Thoracic aorta (tissue), 2 donors: ENCODE results near the gene ROBO1. TPM values are rescaled to one million over a fixed set of nuclear protein-coding genes. Genes with fewer than 3 reads are reported as not detected.

Source experiments
- ATAC-seq: fragments of 150-250 bp; one replicate; pipeline ENCODE4 v1.8.0; 2017; ENCODE audit warnings: low read depth; ENCODE audit not compliant: insufficient number of reproducible peaks, low FRiP score
- DNase-seq: peaks from one replicate; pipeline ENCODE4 v3.0.0-alpha.2; 2020; ENCODE audit warnings: low spot score
- H3K27ac ChIP-seq, 2 donors: fragments of 200-600 bp; sonication (generic); 1 replicate in 1 of 2; 2 replicates in 1 of 2; pipeline ENCODE4 v1.5.1; 2016; ENCODE audit warnings: mild to moderate bottlenecking in 2 of 2, moderate library complexity in 2 of 2
- H3K27me3 ChIP-seq: fragments of 200-600 bp; sonication (generic); replicated peaks from 2 replicates; pipeline ENCODE4 v1.6.0; 2016; ENCODE audit warnings: mild to moderate bottlenecking; ENCODE audit not compliant: insufficient read depth
- H3K36me3 ChIP-seq: fragments of 200-600 bp; sonication (generic); one replicate; pipeline ENCODE4 v1.5.1; 2016
- H3K4me1 ChIP-seq, 2 donors: fragments of 200-600 bp; sonication (generic); 1 replicate in 1 of 2; 2 replicates in 1 of 2; pipeline versions ENCODE4 v1.5.1 to v1.6.0; 2016; ENCODE audit warnings: low read depth in 2 of 2, mild to moderate bottlenecking in 1 of 2; ENCODE audit not compliant: control insufficient read depth in 1 of 2
- H3K4me3 ChIP-seq: fragments of 200-600 bp; sonication (generic); 2 replicates; pipeline ENCODE4 v1.5.1; 2016; ENCODE audit warnings: mild to moderate bottlenecking
- H3K9me3 ChIP-seq: fragments of 200-600 bp; sonication (generic); 2 replicates; pipeline ENCODE4 v1.5.1; 2016
- total RNA-seq, 2 donors: library from RNA; depleted of rRNA; stranded (reverse); fragments of >200 nt; gene quantifications; one replicate each; pipeline versions ENCODE4 v1.1.0 to v1.2.3, GENCODE V29; 2016
- TF ChIP-seq, protein P1 (sequence below): fragments of 200-600 bp; sonication (generic); IDR thresholded peaks from one replicate; pipeline ENCODE4 v1.5.1; 2019; ENCODE audit warnings: antibody characterized with exemption

ROBO1 gene
- total RNA-seq, 2 donors from 2014 or later = 13.3 to 24.4 TPM

DNA sequence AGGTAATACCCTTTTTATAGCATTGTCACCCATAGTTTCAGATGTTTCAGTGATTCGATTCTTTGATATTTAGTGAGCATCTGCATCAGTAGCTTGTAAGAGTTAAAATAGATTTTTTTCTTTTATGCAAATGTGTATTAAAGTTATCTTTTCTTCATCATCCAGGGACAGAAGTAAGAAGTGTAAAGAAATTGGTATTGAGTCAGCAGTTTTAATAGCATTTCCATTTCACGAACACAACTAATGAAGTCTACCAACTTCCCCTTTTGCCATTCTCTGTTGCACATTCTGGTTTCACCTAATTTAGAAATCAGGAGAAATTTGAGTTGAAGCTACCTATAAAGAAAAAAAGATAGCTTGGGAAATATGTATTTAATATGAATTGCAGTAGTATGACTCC is 127.9 kb downstream of the ROBO1 start:
- Histone ChIP-seq H3K4me3 (no peak overlapping the region), H3K9me3 (no peaks in the 10 kb centered on the region), H3K36me3 (no peaks in the 10 kb centered on the region), H3K4me1 (no peaks in the 10 kb centered on the region), H3K27ac (no peak overlapping the region), H3K27me3 (no peaks in the 10 kb centered on the region)
- DNase-seq = no peak
- TF ChIP-seq, protein P1, sequence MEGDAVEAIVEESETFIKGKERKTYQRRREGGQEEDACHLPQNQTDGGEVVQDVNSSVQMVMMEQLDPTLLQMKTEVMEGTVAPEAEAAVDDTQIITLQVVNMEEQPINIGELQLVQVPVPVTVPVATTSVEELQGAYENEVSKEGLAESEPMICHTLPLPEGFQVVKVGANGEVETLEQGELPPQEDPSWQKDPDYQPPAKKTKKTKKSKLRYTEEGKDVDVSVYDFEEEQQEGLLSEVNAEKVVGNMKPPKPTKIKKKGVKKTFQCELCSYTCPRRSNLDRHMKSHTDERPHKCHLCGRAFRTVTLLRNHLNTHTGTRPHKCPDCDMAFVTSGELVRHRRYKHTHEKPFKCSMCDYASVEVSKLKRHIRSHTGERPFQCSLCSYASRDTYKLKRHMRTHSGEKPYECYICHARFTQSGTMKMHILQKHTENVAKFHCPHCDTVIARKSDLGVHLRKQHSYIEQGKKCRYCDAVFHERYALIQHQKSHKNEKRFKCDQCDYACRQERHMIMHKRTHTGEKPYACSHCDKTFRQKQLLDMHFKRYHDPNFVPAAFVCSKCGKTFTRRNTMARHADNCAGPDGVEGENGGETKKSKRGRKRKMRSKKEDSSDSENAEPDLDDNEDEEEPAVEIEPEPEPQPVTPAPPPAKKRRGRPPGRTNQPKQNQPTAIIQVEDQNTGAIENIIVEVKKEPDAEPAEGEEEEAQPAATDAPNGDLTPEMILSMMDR = no peak
- no peak for ATAC-seq

DNA sequence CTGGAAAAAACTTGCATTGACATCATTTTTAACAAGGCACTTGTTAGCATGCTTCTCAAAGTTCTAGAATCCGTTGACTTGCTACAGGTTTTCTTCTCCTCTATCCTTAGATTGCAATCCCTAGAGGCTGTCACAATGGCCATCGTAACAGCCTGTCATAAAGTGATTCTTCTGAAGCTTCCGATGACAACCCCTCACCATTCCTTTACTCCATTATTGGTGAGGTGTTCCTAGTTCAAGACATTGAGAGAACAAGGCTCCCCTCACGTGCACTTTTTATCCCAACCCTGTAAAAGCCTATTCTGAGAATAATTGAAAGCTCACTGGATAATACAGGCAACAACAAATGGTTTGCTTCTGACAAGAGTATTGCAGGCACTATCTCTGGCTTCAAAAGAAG is 131.4 kb downstream of the ROBO1 start:
- TF ChIP-seq, protein P1 = no peak
- H3K27me3 ChIP-seq = no peaks in the 10 kb centered on the region
- H3K4me3 ChIP-seq = no peak overlapping the region
- H3K9me3 ChIP-seq = no peaks in the 10 kb centered on the region
- no peaks in the 10 kb centered on the region for H3K4me1 ChIP-seq
- ATAC-seq (no peak), DNase-seq (no peak)
- no peaks in the 10 kb centered on the region for H3K36me3 ChIP-seq
- H3K27ac ChIP-seq = no peak overlapping the region

DNA sequence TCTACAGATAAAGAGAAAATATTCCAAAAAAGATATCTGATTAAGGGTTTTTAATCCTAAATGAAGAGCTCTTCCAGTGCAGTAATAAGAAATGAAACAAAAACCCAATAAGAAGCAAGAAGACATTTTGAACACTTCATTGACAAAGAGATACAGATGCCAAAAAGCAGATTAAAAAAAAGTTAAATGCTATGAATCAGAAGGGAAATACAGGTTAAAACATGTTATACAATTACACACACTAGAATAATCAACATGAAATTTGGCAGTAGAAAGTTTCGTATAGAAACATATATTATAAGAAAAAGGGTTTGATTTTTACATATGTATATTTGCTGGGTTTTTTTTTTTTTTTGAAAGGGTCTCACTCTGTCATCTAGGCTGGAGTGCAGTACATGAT is 135.0 kb downstream of the ROBO1 start:
- TF ChIP-seq, protein P1 = no peak

DNA sequence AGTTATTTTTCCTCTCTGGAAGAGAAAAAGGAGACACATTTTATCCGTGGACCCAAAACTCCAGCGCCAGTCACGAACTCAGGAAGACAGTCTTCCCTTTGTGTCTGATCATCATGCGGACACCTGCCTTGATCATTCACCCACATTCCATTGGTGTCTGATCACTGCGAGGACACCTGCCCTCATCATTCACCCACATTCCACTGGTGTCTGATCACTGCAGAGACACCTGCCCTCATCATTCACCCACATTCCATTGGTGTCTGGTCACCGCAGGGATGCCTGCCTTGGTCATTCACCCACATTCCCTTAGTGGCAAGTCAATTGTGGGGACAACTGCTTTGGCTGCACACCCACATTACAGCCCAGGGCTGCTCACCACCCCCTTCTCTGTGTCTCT is 148.9 kb downstream of the ROBO1 start:
- TF ChIP-seq, protein P1 = no peak
- Histone ChIP-seq H3K9me3 (peaks cover 14% of the 10 kb centered on the region), H3K4me1 (no peaks in the 10 kb centered on the region), H3K27me3 (no peaks in the 10 kb centered on the region), H3K27ac (no peak overlapping the region), H3K36me3 (no peaks in the 10 kb centered on the region), H3K4me3 (no peak overlapping the region)
- ATAC-seq (no peak), DNase-seq (no peak)

More for the DNA sequence above, 135.0 kb downstream of the ROBO1 start:
- no peak overlapping the region for H3K27ac ChIP-seq
- ATAC-seq = no peak
- no peak for DNase-seq
- H3K4me3 ChIP-seq = no peak overlapping the region
- H3K27me3 ChIP-seq = no peaks in the 10 kb centered on the region
- H3K9me3 ChIP-seq = no peaks in the 10 kb centered on the region
- H3K36me3 ChIP-seq = no peaks in the 10 kb centered on the region
- H3K4me1 ChIP-seq = no peaks in the 10 kb centered on the region

DNA sequence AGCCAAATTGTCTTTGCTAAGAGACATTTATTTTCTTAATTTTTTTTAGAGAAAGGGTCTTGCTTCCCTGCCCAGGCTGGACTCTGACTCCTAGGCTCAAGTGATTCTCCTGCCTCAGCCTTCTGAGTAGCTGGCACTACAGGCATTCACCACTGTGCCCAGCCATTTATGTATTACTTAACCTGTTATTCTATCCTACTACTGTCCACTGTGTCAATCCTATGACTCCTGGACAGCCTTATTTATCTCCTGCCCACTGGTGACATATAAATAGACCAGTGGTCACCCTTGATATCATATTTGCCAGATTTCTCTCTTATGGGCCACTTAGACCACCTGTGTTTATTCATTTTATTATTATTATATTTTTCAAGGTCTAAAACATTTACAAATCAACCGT is 161.4 kb downstream of the ROBO1 start:
- H3K36me3 ChIP-seq = no peaks in the 10 kb centered on the region
- no peak overlapping the region for H3K27ac ChIP-seq
- no peaks in the 10 kb centered on the region for H3K27me3 ChIP-seq
- TF ChIP-seq, protein P1 = no peak
- H3K9me3 ChIP-seq = no peaks in the 10 kb centered on the region
- DNase-seq (no peak), ATAC-seq (no peak)
- H3K4me1 ChIP-seq = peaks cover 13 to 26% of the 10 kb centered on the region in 2 donors
- H3K4me3 ChIP-seq = no peak overlapping the region
